KMS-11 (cell line): ENCODE data around the gene AADACL3.

Source experiments
- H2AFZ ChIP-seq: fragments of 200-600 bp; sonication (generic); 2 replicates; pipeline ENCODE4 v1.6.1; 2016; ENCODE audit warnings: antibody characterized with exemption, mixed run types, low read depth
- H3K27ac ChIP-seq: fragments of 200-600 bp; sonication (generic); 2 replicates; pipeline ENCODE4 v1.6.1; 2016; ENCODE audit warnings: mild to moderate bottlenecking, mixed run types
- H3K27me3 ChIP-seq: fragments of 200-600 bp; sonication (generic); 2 replicates; pipeline ENCODE4 v1.6.1; 2017; ENCODE audit warnings: mild to moderate bottlenecking, low read depth, mixed run types, moderate library complexity; ENCODE audit not compliant: insufficient read depth
- H3K36me3 ChIP-seq: fragments of 200-600 bp; sonication (generic); 2 replicates; pipeline ENCODE4 v1.6.1; 2017; ENCODE audit warnings: mild to moderate bottlenecking, mixed run types; ENCODE audit not compliant: insufficient read depth
- H3K4me1 ChIP-seq: fragments of 200-600 bp; sonication (generic); 2 replicates; pipeline ENCODE4 v1.6.1; 2016; ENCODE audit warnings: mild to moderate bottlenecking, low read depth, mixed run types; ENCODE audit not compliant: poor library complexity, severe bottlenecking
- H3K4me2 ChIP-seq: fragments of 200-600 bp; sonication (generic); 2 replicates; pipeline ENCODE4 v1.7.0; 2016; ENCODE audit warnings: mild to moderate bottlenecking, mixed run types
- H3K4me3 ChIP-seq: fragments of 200-600 bp; sonication (generic); IDR thresholded peaks from 2 replicates; pipeline ENCODE4 v1.6.1; 2017; ENCODE audit warnings: low read depth, low read length, mixed read lengths; ENCODE audit not compliant: insufficient read depth
- H3K79me2 ChIP-seq: fragments of 200-600 bp; sonication (generic); 2 replicates; pipeline ENCODE4 v1.6.1; 2016; ENCODE audit warnings: low read depth, mixed run types; ENCODE audit not compliant: insufficient read depth
- H3K9ac ChIP-seq: fragments of 200-600 bp; sonication (generic); 2 replicates; pipeline ENCODE4 v1.6.1; 2016; ENCODE audit warnings: mild to moderate bottlenecking, mixed run types
- H4K20me1 ChIP-seq: fragments of 200-600 bp; sonication (generic); 2 replicates; pipeline ENCODE4 v1.6.1; 2016; ENCODE audit warnings: mild to moderate bottlenecking, mixed run types; ENCODE audit not compliant: insufficient read depth
- TF ChIP-seq, protein P1 (sequence below): fragments of 200-600 bp; sonication (generic); conservative IDR thresholded peaks from 2 replicates; pipeline ENCODE4 v1.6.1; 2017; ENCODE audit warnings: low read depth, mild to moderate bottlenecking, antibody characterized with exemption, low read length, moderate library complexity, mixed read lengths

AADACL3 gene

DNA sequence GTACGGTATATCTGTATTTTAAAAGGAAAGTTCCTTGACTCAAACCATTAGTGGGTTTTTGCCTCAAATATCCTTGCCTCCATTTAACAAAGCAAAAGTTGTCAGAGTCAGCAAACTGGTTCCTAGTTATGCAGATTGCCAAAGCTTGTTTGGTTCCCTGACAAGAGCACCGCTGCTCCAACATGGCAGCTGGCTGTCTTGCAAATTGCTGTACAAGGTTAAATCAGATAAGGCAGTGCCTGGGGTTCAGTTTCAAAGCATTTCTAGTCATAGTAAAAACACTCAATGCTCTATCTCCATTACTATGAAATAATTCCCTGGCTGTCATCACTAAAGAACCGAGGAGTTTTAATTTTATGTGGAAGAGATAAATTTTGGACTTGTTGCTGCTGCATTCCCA, 18.7 kb downstream of the AADACL3 start:
- Histone ChIP-seq H3K27me3 (no peaks in the 10 kb centered on the region; the same call in 1 of the 2 replicates), H3K4me1 (no peaks in the 10 kb centered on the region), H2AFZ (no peak overlapping the region), H3K9ac (no peak overlapping the region), H3K79me2 (no peaks in the 10 kb centered on the region), H3K4me3 (no peak overlapping the region), H3K4me2 (no peak overlapping the region), H3K27ac (no peak overlapping the region), H3K36me3 (no peaks in the 10 kb centered on the region), H4K20me1 (no peaks in the 10 kb centered on the region)
- TF ChIP-seq, protein P1, sequence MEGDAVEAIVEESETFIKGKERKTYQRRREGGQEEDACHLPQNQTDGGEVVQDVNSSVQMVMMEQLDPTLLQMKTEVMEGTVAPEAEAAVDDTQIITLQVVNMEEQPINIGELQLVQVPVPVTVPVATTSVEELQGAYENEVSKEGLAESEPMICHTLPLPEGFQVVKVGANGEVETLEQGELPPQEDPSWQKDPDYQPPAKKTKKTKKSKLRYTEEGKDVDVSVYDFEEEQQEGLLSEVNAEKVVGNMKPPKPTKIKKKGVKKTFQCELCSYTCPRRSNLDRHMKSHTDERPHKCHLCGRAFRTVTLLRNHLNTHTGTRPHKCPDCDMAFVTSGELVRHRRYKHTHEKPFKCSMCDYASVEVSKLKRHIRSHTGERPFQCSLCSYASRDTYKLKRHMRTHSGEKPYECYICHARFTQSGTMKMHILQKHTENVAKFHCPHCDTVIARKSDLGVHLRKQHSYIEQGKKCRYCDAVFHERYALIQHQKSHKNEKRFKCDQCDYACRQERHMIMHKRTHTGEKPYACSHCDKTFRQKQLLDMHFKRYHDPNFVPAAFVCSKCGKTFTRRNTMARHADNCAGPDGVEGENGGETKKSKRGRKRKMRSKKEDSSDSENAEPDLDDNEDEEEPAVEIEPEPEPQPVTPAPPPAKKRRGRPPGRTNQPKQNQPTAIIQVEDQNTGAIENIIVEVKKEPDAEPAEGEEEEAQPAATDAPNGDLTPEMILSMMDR = no peak

DNA sequence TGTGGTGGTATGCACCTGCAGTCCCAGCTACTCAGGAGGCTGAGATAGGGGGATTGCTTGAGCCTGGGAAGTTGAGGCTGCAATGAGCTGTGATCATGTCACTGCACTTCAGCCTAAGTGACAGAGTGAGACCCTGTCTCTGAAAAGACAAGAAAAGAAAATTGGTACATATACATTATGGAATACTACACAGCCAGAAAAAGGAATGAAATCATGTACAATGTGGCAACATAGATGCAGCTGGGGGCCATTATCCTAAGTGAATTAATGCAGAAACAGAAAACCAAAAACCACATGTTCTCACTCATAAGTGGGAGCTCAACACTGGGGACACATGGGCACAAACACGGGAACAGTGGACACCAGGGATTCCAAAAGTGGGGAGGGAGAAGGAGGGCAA, 23.0 kb downstream of the AADACL3 start:
- Histone ChIP-seq H3K4me1 (no peaks in the 10 kb centered on the region), H3K79me2 (no peaks in the 10 kb centered on the region), H3K27me3 (peaks cover 23% of the 10 kb centered on the region; the same call in 1 of the 2 replicates), H2AFZ (no peak overlapping the region), H3K9ac (no peak overlapping the region), H3K4me3 (no peak overlapping the region), H3K36me3 (no peaks in the 10 kb centered on the region), H3K4me2 (no peak overlapping the region), H3K27ac (no peak overlapping the region), H4K20me1 (no peaks in the 10 kb centered on the region)
- TF ChIP-seq, protein P1 = no peak

DNA sequence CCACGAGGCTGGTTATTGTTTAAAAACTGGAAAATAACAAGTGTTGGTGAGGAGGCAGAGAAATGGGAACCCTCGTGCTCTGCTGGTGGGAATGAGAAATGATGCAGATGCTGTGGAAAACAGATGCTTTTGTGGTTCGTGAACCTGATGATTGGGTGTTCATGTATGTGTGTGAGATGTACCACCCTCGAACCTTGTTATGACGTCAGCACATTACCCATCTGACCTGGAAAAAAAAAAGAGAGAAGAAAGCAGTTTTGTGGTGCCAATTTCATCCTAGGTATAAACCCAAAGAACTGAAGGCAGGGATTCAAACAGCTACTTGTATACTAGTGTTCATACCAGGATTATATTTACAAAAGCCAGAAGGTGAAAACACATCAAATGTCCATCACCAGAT, 23.7 kb downstream of the AADACL3 start:
- Histone ChIP-seq H2AFZ (no peak overlapping the region), H3K27ac (no peak overlapping the region), H3K4me3 (no peak overlapping the region), H3K27me3 (peaks cover 29% of the 10 kb centered on the region; the same call in 1 of the 2 replicates), H4K20me1 (no peaks in the 10 kb centered on the region), H3K79me2 (no peaks in the 10 kb centered on the region), H3K36me3 (no peaks in the 10 kb centered on the region), H3K4me1 (no peaks in the 10 kb centered on the region), H3K9ac (no peak overlapping the region), H3K4me2 (no peak overlapping the region)
- TF ChIP-seq, protein P1 = no peak

DNA sequence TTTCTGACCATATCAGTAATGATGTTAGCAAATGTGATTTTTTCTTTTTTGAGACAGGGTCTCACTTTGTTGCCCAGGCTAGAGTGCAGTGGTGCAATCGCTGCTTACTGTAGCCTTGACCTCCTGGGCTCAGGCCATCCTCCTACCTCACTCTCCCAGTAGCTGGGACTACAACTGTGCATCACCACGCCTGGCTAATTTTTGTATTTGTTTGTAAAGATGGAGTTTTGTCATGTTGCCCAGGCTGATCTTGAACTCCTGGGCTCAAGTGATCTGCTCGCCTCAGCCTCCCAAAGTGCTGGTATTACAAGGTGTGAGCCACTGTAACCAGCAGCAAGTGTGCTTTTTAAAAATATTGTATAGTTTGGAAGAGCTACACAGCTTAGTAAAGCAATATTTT, 26.0 kb downstream of the AADACL3 start:
- H4K20me1 ChIP-seq = no peaks in the 10 kb centered on the region
- H3K4me1 ChIP-seq = peaks cover 17% of the 10 kb centered on the region
- H2AFZ ChIP-seq = no peak overlapping the region
- TF ChIP-seq, protein P1 = no peak
- no peaks in the 10 kb centered on the region for H3K79me2 ChIP-seq
- H3K9ac ChIP-seq = no peak overlapping the region
- H3K36me3 ChIP-seq = no peaks in the 10 kb centered on the region
- H3K27me3 ChIP-seq = peaks cover 45% of the 10 kb centered on the region; the same call in 1 of the 2 replicates
- H3K4me2 ChIP-seq = no peak overlapping the region
- no peak overlapping the region for H3K27ac ChIP-seq
- H3K4me3 ChIP-seq = no peak overlapping the region
